GM12873 (cell line): ENCODE data around the gene TRIML2.

Experiments
- CTCF ChIP-seq: IDR thresholded peaks from 2 replicates; pipeline ENCODE4 v1.5.1; 2012; ENCODE audit warnings: low read depth, mild to moderate bottlenecking, moderate library complexity, low read length, control low read depth; ENCODE audit not compliant: insufficient read depth; ENCODE audit errors: missing control alignments

The TRIML2 gene

GRCh38 chr4:188143731-188144130, 34.3 kb upstream of the TRIML2 start:
- TF ChIP-seq CTCF: no peak

- no peak for TF ChIP-seq CTCF
Measured at GRCh38 chr4:188139671-188140070, 30.3 kb upstream of the TRIML2 start.

GRCh38 chr4:188139141-188139540, 29.7 kb upstream of the TRIML2 start, which contains the start of gene TRIML1:
Gene TRIML1 (plus strand): TSS chr4:188139441. CDS start chr4:188139559, 118 bp downstream.
- no peak for TF ChIP-seq CTCF

- TF ChIP-seq CTCF: no peak
Measured at GRCh38 chr4:188138227-188138626, 28.8 kb upstream of the TRIML2 start.

- TF ChIP-seq CTCF: no peak
Measured at GRCh38 chr4:188132232-188132631, 22.8 kb upstream of the TRIML2 start.

GRCh38 chr4:188130355-188130754, 21.0 kb upstream of the TRIML2 start:
- no peak for TF ChIP-seq CTCF

- no peak for TF ChIP-seq CTCF
Measured at GRCh38 chr4:188127214-188127874, 17.9 kb upstream of the TRIML2 start.
